Nephron (organoid): ENCODE data around the gene BUB3.
"Not testable (repeated sequence)": the region's sequence is repeated elsewhere in the genome, so short reads cannot be mapped to it uniquely, and the experiment has no call there.

Source experiments
- H3K27ac Mint-ChIP-seq, 3 experiments: 2 replicates each; pipeline ENCODE4 v1.8.0; 2020; ENCODE audit warnings: mixed read lengths in 3 of 3, mild to moderate bottlenecking in 2 of 3, moderate library complexity in 1 of 3
- H3K27me3 Mint-ChIP-seq: 2 replicates; pipeline ENCODE4 v1.8.0; 2021; ENCODE audit warnings: low read depth, mild to moderate bottlenecking, moderate library complexity, mixed read lengths
- H3K36me3 Mint-ChIP-seq: 2 replicates; pipeline ENCODE4 v1.8.0; 2020; ENCODE audit warnings: low read depth, mixed read lengths
- H3K4me1 Mint-ChIP-seq: 2 replicates; pipeline ENCODE4 v1.8.0; 2020; ENCODE audit warnings: mixed read lengths
- H3K4me3 Mint-ChIP-seq, 3 experiments: 2 replicates each; pipeline ENCODE4 v1.8.0; 2020; ENCODE audit warnings: mild to moderate bottlenecking in 3 of 3, mixed read lengths in 3 of 3, moderate library complexity in 2 of 3
- H3K9me3 Mint-ChIP-seq: 2 replicates; pipeline ENCODE4 v1.8.0; 2020; ENCODE audit warnings: mixed read lengths
- CTCF ChIP-seq, 3 experiments: fragments of 200-600 bp; sonication (generic); IDR thresholded peaks; one replicate each; pipeline ENCODE4 v1.5.0; 2021; ENCODE audit warnings: antibody characterized with exemption in 3 of 3; ENCODE audit not compliant: unreplicated experiment in 3 of 3

BUB3 gene

GRCh38 chr10:123170961-123171360 is 16.8 kb downstream of the BUB3 start:
- no peak for TF ChIP-seq CTCF (IDR thresholded peaks at IDR 0.05; ENCODE audit: unreplicated experiment in 3 of 3)
- Mint-ChIP-seq H3K27me3 (no peaks in the 10 kb centered on the region), H3K9me3 (no peaks in the 10 kb centered on the region), H3K4me1 (no peaks in the 10 kb centered on the region), H3K27ac (no peak overlapping the region), H3K36me3 (peaks cover 39% of the 10 kb centered on the region), H3K4me3 (no peak overlapping the region)

DNA sequence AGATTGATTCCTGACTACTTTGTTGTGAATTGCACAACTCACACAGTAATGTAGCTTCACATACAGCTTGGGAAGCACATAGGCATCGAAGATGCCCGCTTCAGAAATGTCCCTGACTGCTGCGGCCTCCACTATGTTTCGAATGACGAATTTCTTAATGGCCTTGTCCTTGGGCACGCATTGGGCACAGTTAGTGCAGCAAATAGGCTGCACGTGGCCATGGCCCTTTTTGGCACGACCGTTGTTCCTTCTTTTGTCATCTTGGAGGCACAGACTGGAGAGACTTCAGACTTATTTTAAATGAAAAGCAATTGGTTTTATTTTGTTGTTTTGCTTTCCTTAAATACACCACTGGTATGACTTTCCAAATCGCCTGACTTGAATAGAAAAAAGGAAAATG is 17.4 kb downstream of the BUB3 start:
- peaks cover 34% of the 10 kb centered on the region for H3K36me3 Mint-ChIP-seq
- H3K9me3 Mint-ChIP-seq, H3K27ac Mint-ChIP-seq, H3K4me3 Mint-ChIP-seq, H3K4me1 Mint-ChIP-seq, H3K27me3 Mint-ChIP-seq: not testable (repeated sequence)

- no peaks in the 10 kb centered on the region for H3K27me3 Mint-ChIP-seq
- no peak overlapping the region for H3K27ac Mint-ChIP-seq
- H3K9me3 Mint-ChIP-seq, result peaks cover 5% of the 10 kb centered on the region
- peaks cover 41% of the 10 kb centered on the region for H3K36me3 Mint-ChIP-seq
- no peaks in the 10 kb centered on the region for H3K4me1 Mint-ChIP-seq
- TF ChIP-seq CTCF (IDR thresholded peaks at IDR 0.05; ENCODE audit: unreplicated experiment in 3 of 3), result no peak
- H3K4me3 Mint-ChIP-seq, result no peak overlapping the region
Observed at GRCh38 chr10:123175389-123176387, 21.5 kb downstream of the BUB3 start.

- not testable (repeated sequence) for H3K4me1 Mint-ChIP-seq
Observed at GRCh38 chr10:123178390-123178789, 24.2 kb downstream of the BUB3 start.

GRCh38 chr10:123180101-123181090 is 26.2 kb downstream of the BUB3 start:
- TF ChIP-seq CTCF (IDR thresholded peaks at IDR 0.05; ENCODE audit: unreplicated experiment in 3 of 3), result no peak
- Mint-ChIP-seq H3K4me3 (no peak overlapping the region), H3K27ac (no peak overlapping the region), H3K9me3 (peaks cover 24% of the 10 kb centered on the region), H3K36me3 (peaks cover 49% of the 10 kb centered on the region), H3K4me1 (no peaks in the 10 kb centered on the region), H3K27me3 (no peaks in the 10 kb centered on the region)

More at GRCh38 chr10:123178390-123178789, 24.2 kb downstream of the BUB3 start:
- H3K27me3 Mint-ChIP-seq, H3K27ac Mint-ChIP-seq, H3K4me3 Mint-ChIP-seq, H3K9me3 Mint-ChIP-seq: not testable (repeated sequence)
- H3K36me3 Mint-ChIP-seq, result peaks cover 44% of the 10 kb centered on the region

GRCh38 chr10:123183724-123184123 is 29.5 kb downstream of the BUB3 start:
- TF ChIP-seq CTCF (IDR thresholded peaks at IDR 0.05; ENCODE audit: unreplicated experiment in 3 of 3), result no peak
- Mint-ChIP-seq H3K27me3 (no peaks in the 10 kb centered on the region), H3K4me3 (no peak overlapping the region), H3K27ac (no peak overlapping the region), H3K9me3 (peaks cover 31% of the 10 kb centered on the region), H3K36me3 (peaks cover 51% of the 10 kb centered on the region), H3K4me1 (no peaks in the 10 kb centered on the region)
